Mesendoderm (in vitro differentiated cells): Measurements from ENCODE around the gene SVIL.

Experiments
- DNase-seq: peaks from one replicate; pipeline ENCODE4 v3.0.0; 2013
- H2AK5ac ChIP-seq: 2 replicates; pipeline ENCODE4 v1.6.1; 2013; ENCODE audit warnings: low read length, inconsistent platforms
- H2BK120ac ChIP-seq: 2 replicates; pipeline ENCODE4 v1.6.1; 2013; ENCODE audit warnings: low read depth, mild to moderate bottlenecking, low read length, moderate library complexity, mixed read lengths
- H2BK15ac ChIP-seq: replicated peaks from 2 replicates; pipeline ENCODE4 v1.6.1; 2013; ENCODE audit warnings: low read depth, mild to moderate bottlenecking, moderate library complexity
- H2BK5ac ChIP-seq: 2 replicates; pipeline ENCODE4 v1.6.1; 2013; ENCODE audit warnings: low read length, inconsistent platforms
- H3K18ac ChIP-seq: 2 replicates; pipeline ENCODE4 v1.6.1; 2013; ENCODE audit warnings: mild to moderate bottlenecking, low read length, mixed read lengths
- H3K23ac ChIP-seq: one replicate; pipeline ENCODE4 v1.6.1; 2013; ENCODE audit warnings: low read length
- H3K27ac ChIP-seq: 2 replicates; pipeline ENCODE4 v1.5.1; 2013; ENCODE audit warnings: low read depth, mild to moderate bottlenecking, inconsistent platforms, low read length, moderate library complexity
- H3K27me3 ChIP-seq: 2 replicates; pipeline ENCODE4 v1.6.1; 2013; ENCODE audit warnings: low read length, control low read depth, mild to moderate bottlenecking, inconsistent platforms; ENCODE audit not compliant: insufficient read depth, poor library complexity
- H3K36me3 ChIP-seq: 2 replicates; pipeline ENCODE4 v1.6.1; 2013; ENCODE audit warnings: low read length, inconsistent platforms; ENCODE audit not compliant: control insufficient read depth, insufficient read depth
- H3K4ac ChIP-seq: one replicate; pipeline ENCODE4 v1.6.1; 2013; ENCODE audit warnings: low read depth, mild to moderate bottlenecking, low read length, moderate library complexity
- H3K4me1 ChIP-seq: 2 replicates; pipeline ENCODE4 v1.6.1; 2013; ENCODE audit warnings: low read depth, low read length, inconsistent platforms; ENCODE audit not compliant: control insufficient read depth
- H3K4me2 ChIP-seq: 2 replicates; pipeline ENCODE4 v1.6.1; 2013; ENCODE audit warnings: low read length
- H3K4me3 ChIP-seq: 2 replicates; pipeline ENCODE4 v1.5.1; 2013; ENCODE audit warnings: mild to moderate bottlenecking, low read length
- H3K56ac ChIP-seq: one replicate; pipeline ENCODE4 v1.6.1; 2013; ENCODE audit warnings: low read length
- H3K79me1 ChIP-seq: 2 replicates; pipeline ENCODE4 v1.6.1; 2013; ENCODE audit warnings: low read length, inconsistent platforms
- H3K79me2 ChIP-seq: 2 replicates; pipeline ENCODE4 v1.6.1; 2013; ENCODE audit warnings: mild to moderate bottlenecking, low read length; ENCODE audit not compliant: control insufficient read depth, insufficient read depth
- H3K9ac ChIP-seq: 2 replicates; pipeline ENCODE4 v1.6.1; 2013; ENCODE audit warnings: low read length, inconsistent platforms
- H4K5ac ChIP-seq: one replicate; pipeline ENCODE4 v1.6.1; 2013; ENCODE audit warnings: low read length
- H4K8ac ChIP-seq: one replicate; pipeline ENCODE4 v1.6.1; 2013; ENCODE audit warnings: low read depth, mild to moderate bottlenecking, control low read depth, low read length, moderate library complexity
- WGBS: extraction: QIAGEN DNeasy Blood & Tissue Kit; methylation state at CpG from one replicate; pipeline ENCODE4 v1.1.7; 2013; ENCODE audit warnings: low lambda C conversion rate, missing lambda C conversion rate; ENCODE audit not compliant: insufficient coverage; ENCODE audit errors: extremely low coverage; 5-methylcytosine and 5-hydroxymethylcytosine counted together

Gene SVIL

GRCh38 chr10:29596356-29596755, 38.4 kb downstream of the SVIL start:
- H3K4me3 ChIP-seq: no peak overlapping the region
- H3K27ac ChIP-seq: no peak overlapping the region
- no peak overlapping the region for H4K5ac ChIP-seq
- no peaks in the 10 kb centered on the region for H3K79me2 ChIP-seq
- H2BK5ac ChIP-seq: no peak overlapping the region
- H3K79me1 ChIP-seq: no peaks in the 10 kb centered on the region
- H3K23ac ChIP-seq: no peak overlapping the region
- no peak overlapping the region for H3K18ac ChIP-seq
- H3K27me3 ChIP-seq: no peaks in the 10 kb centered on the region
- no peak overlapping the region for H3K4ac ChIP-seq
- no peak for DNase-seq
- no peak overlapping the region for H2BK120ac ChIP-seq
- H2AK5ac ChIP-seq: no peak overlapping the region
- H3K4me1 ChIP-seq: no peaks in the 10 kb centered on the region
- H2BK15ac ChIP-seq: no peak overlapping the region
- WGBS: no CpG with 5 or more reads among the region's 1 CpG
- no peak overlapping the region for H4K8ac ChIP-seq
- H3K56ac ChIP-seq: no peak overlapping the region
- H3K36me3 ChIP-seq: no peaks in the 10 kb centered on the region
- H3K9ac ChIP-seq: no peak overlapping the region
- H3K4me2 ChIP-seq: no peak overlapping the region

GRCh38 chr10:29595636-29596225, 39.0 kb downstream of the SVIL start:
- Histone ChIP-seq H3K4me1 (no peaks in the 10 kb centered on the region), H4K8ac (no peak overlapping the region), H2AK5ac (no peak overlapping the region), H2BK120ac (no peak overlapping the region), H4K5ac (no peak overlapping the region), H3K36me3 (no peaks in the 10 kb centered on the region), H3K79me1 (no peaks in the 10 kb centered on the region), H3K4me3 (no peak overlapping the region), H3K23ac (no peak overlapping the region), H3K9ac (no peak overlapping the region), H3K4me2 (no peak overlapping the region), H3K4ac (no peak overlapping the region), H2BK5ac (no peak overlapping the region), H3K56ac (no peak overlapping the region), H3K18ac (no peak overlapping the region), H2BK15ac (no peak overlapping the region), H3K27me3 (no peaks in the 10 kb centered on the region), H3K27ac (no peak overlapping the region), H3K79me2 (no peaks in the 10 kb centered on the region)
- WGBS: no CpG with 5 or more reads among the region's 10 CpGs
- DNase-seq: no peak

- H3K79me2 ChIP-seq: no peaks in the 10 kb centered on the region
- H4K5ac ChIP-seq: no peak overlapping the region
- H2AK5ac ChIP-seq: no peak overlapping the region
- no peak overlapping the region for H3K9ac ChIP-seq
- H3K4me1 ChIP-seq: peaks cover 1% of the 10 kb centered on the region
- no peaks in the 10 kb centered on the region for H3K79me1 ChIP-seq
- no peak for DNase-seq
- no peak overlapping the region for H2BK15ac ChIP-seq
- no peak overlapping the region for H4K8ac ChIP-seq
- H3K4me3 ChIP-seq: no peak overlapping the region
- H2BK5ac ChIP-seq: no peak overlapping the region
- H3K4ac ChIP-seq: no peak overlapping the region
- no peak overlapping the region for H3K23ac ChIP-seq
- H3K4me2 ChIP-seq: no peak overlapping the region
- no peak overlapping the region for H3K27ac ChIP-seq
- H2BK120ac ChIP-seq: no peak overlapping the region
- WGBS: no CpG with 5 or more reads among the region's 8 CpGs
- H3K56ac ChIP-seq: no peak overlapping the region
- H3K18ac ChIP-seq: no peak overlapping the region
- no peaks in the 10 kb centered on the region for H3K36me3 ChIP-seq
- no peaks in the 10 kb centered on the region for H3K27me3 ChIP-seq
Measured at GRCh38 chr10:29595146-29595545, 39.6 kb downstream of the SVIL start.

GRCh38 chr10:29591651-29591968, 43.2 kb downstream of the SVIL start:
- no peaks in the 10 kb centered on the region for H3K79me2 ChIP-seq
- H4K5ac ChIP-seq: no peak overlapping the region
- no peak overlapping the region for H3K4ac ChIP-seq
- no peak overlapping the region for H3K56ac ChIP-seq
- no peak overlapping the region for H3K4me2 ChIP-seq
- H2BK120ac ChIP-seq: no peak overlapping the region
- no peak overlapping the region for H2BK15ac ChIP-seq
- H4K8ac ChIP-seq: no peak overlapping the region
- H3K36me3 ChIP-seq: no peaks in the 10 kb centered on the region
- H2AK5ac ChIP-seq: no peak overlapping the region
- H2BK5ac ChIP-seq: no peak overlapping the region
- H3K79me1 ChIP-seq: no peaks in the 10 kb centered on the region
- H3K4me3 ChIP-seq: no peak overlapping the region
- no peak overlapping the region for H3K27ac ChIP-seq
- no peak overlapping the region for H3K23ac ChIP-seq
- no CpG with 5 or more reads among the region's 4 CpGs for WGBS
- H3K9ac ChIP-seq: no peak overlapping the region
- no peaks in the 10 kb centered on the region for H3K27me3 ChIP-seq
- no peak for DNase-seq
- H3K18ac ChIP-seq: no peak overlapping the region
- peaks cover 7% of the 10 kb centered on the region for H3K4me1 ChIP-seq

- H4K5ac ChIP-seq: no peak overlapping the region
Measured at GRCh38 chr10:29590915-29591650, 43.7 kb downstream of the SVIL start.

More at GRCh38 chr10:29590915-29591650, 43.7 kb downstream of the SVIL start:
- Histone ChIP-seq H3K27me3 (no peaks in the 10 kb centered on the region), H3K27ac (no peak overlapping the region), H2BK5ac (no peak overlapping the region), H2BK120ac (no peak overlapping the region), H3K56ac (no peak overlapping the region), H3K4me2 (no peak overlapping the region), H2AK5ac (no peak overlapping the region), H3K36me3 (no peaks in the 10 kb centered on the region), H3K18ac (no peak overlapping the region), H4K8ac (no peak overlapping the region), H3K23ac (no peak overlapping the region), H3K4me1 (peaks cover 7% of the 10 kb centered on the region), H3K79me2 (no peaks in the 10 kb centered on the region), H2BK15ac (no peak overlapping the region), H3K4me3 (no peak overlapping the region), H3K4ac (no peak overlapping the region), H3K9ac (no peak overlapping the region), H3K79me1 (no peaks in the 10 kb centered on the region)
- no CpG with 5 or more reads among the region's 2 CpGs for WGBS
- no peak for DNase-seq
